ENCODE data around the gene TMF1.
A peak's percentile ranks its signal among the peaks of the same experiment; 100 is the strongest.

The TMF1 gene, protein sequence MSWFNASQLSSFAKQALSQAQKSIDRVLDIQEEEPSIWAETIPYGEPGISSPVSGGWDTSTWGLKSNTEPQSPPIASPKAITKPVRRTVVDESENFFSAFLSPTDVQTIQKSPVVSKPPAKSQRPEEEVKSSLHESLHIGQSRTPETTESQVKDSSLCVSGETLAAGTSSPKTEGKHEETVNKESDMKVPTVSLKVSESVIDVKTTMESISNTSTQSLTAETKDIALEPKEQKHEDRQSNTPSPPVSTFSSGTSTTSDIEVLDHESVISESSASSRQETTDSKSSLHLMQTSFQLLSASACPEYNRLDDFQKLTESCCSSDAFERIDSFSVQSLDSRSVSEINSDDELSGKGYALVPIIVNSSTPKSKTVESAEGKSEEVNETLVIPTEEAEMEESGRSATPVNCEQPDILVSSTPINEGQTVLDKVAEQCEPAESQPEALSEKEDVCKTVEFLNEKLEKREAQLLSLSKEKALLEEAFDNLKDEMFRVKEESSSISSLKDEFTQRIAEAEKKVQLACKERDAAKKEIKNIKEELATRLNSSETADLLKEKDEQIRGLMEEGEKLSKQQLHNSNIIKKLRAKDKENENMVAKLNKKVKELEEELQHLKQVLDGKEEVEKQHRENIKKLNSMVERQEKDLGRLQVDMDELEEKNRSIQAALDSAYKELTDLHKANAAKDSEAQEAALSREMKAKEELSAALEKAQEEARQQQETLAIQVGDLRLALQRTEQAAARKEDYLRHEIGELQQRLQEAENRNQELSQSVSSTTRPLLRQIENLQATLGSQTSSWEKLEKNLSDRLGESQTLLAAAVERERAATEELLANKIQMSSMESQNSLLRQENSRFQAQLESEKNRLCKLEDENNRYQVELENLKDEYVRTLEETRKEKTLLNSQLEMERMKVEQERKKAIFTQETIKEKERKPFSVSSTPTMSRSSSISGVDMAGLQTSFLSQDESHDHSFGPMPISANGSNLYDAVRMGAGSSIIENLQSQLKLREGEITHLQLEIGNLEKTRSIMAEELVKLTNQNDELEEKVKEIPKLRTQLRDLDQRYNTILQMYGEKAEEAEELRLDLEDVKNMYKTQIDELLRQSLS

DNA sequence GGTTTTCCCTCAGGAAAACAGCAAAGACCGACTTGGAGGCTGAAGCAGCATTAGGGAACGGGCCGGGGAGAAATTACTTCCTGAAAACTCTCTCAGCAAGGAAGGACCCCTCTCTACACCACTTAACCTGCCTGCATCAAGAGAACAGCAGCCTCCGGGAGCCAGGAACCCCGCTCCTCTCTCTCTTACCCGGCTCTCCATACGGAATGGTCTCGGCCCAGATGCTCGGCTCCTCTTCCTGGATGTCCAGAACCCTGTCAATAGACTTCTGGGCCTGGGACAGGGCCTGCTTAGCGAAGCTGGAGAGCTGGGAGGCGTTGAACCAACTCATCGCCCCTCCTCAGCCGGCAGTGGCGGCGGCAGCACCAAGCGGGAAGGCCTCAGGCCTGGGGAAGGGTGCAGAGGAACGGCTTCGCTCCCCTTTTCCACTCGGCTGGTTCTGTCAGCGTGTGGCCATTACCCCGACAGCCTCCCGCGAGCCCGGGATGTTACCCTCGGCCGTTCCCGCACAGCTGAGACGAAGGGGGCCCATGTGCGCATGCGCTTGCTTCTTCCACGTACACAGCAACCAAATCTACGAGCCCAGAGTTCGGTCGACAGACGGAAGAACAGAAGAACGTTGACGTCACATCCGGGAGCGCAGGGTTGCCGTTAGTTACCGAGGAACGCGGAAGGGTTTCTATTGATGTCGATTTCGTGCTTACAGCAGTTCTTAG lies at the start of gene TMF1:
TSS of gene TMF1 (minus strand) at position 578 of the 716 bp plus-strand sequence. CDS start at position 331, 247 bp downstream.
- peak; percentile 93 to 96 (median 93) for DNase-seq (ENCODE audit: low read depth in 3 of 3)

- DNase-seq (ENCODE audit: low read depth in 3 of 3), result no peak
Observed at GRCh38 chr3:69099576-69099975, 47.4 kb upstream of the TMF1 start.

- DNase-seq (ENCODE audit: low read depth in 3 of 3), result no peak
Observed at GRCh38 chr3:69097407-69098086, 45.4 kb upstream of the TMF1 start.

- no peak for DNase-seq (ENCODE audit: low read depth in 3 of 3)
Observed at GRCh38 chr3:69096299-69096698, 44.2 kb upstream of the TMF1 start.

DNA sequence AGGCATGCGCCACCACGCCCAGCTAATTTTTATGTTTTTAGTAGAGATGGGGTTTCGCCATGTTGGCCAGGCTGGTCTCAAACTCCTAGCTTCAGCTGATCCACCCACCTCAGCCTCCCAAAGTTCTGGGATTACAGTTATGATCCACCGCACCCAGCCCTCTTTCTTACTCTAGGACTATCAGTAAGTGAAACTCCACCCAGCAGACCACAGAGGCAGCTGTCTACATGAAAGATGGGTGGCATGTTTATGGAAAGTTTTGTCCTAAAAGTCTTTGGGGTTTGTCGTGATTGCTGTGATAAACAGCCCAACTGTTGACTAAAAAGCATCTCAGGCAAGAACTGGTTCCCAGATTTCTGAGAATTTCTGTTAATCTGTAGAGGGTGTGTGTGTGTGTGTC lies 43.5 kb upstream of the TMF1 start:
- no peak for DNase-seq (ENCODE audit: low read depth in 3 of 3)

DNA sequence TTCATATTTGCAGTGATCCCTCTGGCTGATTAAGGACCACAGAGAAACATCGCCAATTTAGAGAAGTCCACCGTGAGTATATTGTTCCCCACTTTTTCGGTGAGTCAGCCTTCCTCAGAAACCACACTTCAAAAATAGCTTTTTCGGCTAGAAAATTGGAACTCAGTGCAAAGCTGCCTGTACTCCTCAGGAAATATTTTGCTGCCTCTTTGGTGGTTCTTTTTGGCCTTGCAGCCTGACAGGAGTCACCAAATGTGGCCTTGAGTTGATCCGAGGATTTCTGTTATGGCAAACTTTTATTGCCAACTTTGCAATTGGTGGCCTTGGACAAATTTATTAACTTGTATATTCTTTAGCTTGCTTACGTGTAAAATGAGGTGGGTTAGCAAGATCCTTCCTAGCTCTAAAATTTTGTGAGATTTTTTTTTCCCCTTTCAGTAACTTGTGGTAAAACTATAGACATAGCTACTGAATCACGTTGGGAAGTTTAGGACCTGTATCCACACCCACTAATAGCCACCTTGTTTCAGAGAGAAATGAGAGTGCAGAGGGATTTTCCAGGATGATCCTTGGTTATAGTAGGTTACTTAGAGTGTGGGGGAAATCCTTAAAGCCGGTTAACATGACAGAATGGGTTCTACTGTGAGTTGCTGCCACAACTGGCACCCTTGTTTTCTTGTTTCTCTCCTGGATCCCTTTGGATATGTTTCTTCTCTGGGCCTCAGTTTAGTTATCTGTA lies 42.5 kb upstream of the TMF1 start:
- no peak for DNase-seq (ENCODE audit: low read depth in 3 of 3)

DNA sequence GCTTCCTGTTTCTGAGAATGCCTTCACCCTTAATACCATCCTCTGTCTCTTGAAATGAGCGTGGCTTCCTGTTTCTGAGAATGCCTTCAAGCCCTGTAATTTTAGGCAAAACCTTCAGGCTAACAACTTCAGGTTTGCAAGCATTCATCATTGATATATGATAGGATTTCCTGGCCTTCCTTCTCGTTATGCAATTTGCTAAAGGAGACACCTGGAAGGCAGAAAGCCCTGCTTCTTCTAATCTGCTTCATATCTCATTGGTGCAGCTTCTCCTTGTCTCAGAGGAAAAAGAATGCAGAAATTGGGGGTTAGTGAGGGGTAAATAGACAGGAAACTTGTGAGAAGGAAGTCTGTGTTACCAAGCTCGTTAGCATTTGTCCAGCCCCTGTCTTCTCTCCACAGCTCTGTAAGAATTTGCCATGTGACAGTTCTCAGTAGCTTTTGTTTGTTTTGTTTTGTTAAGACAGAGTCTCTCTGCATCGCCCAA lies 39.9 kb upstream of the TMF1 start:
- no peak for DNase-seq (ENCODE audit: low read depth in 3 of 3)

DNA sequence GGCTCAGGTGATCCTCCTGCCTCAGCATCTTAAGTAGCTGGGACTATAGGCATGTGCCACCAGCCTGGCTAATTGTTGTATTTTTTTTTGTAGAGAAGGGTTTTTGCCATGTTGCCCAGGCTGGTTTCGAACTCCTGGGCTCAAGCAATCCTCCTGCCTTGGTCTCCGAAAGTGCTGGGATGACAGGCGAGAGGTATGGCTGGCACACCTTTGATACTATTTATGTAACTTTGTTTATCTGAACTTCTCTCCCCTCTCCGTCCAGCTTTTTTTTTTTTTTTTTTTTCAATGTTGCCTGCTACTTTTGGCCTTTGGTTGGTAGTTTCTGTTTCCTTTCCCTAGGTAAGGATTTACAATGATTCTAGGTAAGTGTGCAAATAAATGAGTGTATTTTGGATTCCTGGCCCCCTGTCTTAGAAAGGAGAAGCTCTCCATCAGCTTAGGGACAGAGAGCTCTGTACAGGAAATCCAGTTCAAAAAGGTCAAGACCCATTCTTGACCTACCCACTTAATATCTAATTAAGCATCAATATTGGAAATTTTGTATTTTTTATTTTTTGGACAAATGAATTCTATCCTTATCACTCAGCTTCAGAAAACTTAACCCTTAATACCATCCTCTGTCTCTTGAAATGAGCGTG lies 39.4 kb upstream of the TMF1 start:
- DNase-seq (ENCODE audit: low read depth in 3 of 3), result no peak

DNA sequence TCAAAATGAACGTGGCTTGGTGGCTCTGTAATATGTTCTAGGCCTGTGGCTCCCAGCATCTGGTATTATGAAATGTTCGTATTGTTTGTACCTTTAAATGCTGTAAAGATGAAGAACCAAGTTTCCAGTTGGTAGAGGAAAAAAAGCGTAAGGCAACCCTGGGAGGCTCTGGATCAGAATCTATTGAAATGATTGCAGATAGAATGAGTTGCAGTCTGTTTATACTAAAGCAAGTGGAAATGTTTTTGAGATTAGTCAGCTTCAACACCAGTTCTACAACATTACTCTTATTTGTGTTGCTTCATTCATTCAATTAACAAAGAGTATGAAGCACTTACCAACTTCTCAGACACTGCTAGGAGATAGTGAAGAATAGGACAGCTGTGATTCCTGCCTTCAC lies 37.9 kb upstream of the TMF1 start:
- no peak for DNase-seq (ENCODE audit: low read depth in 3 of 3)

DNA sequence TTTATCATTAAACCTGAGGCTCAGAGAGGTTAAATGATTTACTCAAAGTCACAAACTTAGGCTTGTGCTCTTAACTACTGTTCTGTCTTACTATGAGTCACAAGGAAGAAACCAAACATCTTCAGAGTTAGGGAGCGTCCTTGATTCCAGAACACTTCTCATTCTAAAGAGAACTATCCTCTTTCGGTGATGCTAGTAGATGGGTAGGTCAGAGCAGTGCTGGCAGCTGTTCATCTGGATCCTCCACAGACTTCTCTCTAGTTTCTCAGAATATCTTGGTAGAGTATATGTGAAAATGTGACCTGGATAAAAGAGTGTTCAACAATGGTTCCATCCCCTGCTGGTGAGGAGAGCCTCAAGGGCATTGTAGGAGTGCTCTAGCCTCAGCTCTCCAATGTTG lies 35.9 kb upstream of the TMF1 start:
- no peak for DNase-seq (ENCODE audit: low read depth in 3 of 3)

DNA sequence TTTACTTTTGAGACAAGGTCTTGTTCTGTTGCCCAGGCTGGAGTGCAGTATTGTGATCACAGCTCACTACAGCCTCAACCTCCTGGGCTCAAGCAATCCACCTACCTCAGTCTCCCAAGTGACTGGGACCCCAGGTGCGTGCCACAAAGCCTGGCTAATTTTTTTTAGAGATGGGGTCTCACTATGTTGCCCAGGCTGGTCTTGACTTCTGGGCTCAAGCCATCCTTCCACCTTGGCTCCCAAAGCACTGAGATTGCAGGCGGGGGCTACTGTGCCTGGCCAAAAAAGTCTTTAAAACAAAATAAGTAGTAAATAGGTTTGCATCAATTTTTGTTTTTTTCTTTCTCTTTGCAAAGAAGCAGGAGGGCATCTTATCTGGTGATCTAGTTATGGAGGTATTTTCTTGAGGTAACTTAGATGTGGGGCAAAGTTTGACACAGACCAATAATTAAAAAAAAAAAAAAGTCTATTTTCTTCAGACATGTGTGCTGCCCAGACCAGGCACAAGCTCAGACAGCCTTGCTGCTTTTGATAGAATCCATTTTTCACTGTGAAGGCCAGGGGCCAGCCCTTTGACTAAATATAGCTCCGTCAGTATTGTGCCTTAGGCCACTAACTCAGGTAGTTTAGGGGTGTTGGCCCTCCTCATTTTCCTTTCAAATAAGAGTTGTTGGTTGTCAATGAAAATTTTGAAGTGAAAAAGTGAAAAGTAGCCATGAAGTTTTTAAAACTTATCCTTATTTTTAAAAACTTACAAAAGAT lies 35.1 kb upstream of the TMF1 start:
- no peak for DNase-seq (ENCODE audit: low read depth in 3 of 3)

DNA sequence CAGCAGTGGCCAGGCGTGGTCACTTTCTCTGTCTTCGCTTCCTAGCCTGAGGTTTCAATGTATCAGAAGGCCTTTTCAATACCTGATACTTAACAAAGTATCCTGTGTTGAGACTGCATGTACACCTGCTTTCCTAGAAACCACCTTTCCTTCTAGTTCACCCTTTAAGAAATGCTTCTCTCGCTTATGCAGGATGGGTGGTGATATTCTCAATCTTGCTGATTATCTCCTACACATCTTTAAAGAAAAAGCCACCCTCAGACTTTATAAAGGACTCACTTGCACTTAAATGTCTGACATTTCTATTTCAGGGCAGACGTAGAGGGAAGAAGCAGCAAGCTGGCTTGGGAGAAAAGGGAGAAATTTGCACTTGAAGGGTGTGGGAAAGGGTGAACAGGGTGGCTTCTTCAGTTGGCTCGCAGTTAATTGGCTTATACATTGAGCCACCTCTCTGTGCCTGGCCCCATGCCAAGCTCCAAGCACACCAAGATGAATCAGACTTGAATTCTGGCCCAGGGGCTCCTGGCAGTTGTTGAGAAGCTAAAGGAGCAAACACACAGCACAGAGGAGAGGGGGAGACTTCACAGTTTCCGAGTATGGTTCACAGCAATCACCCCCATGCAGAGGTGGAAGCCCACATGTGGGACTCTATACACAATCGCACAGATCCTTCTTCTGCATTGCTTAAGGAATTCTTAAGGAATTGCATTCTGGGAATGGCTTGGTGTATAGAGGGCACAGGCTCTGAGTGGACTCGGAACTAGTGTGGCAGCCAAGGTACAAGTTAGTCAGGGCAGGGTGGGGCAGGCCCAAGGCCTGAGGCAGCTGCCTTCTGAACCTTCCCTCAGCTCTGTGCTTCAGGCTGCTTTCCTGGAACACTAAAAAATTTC lies 33.9 kb upstream of the TMF1 start:
- peak; percentile 60 to 68 (median 65) for DNase-seq (ENCODE audit: low read depth in 3 of 3)

DNA sequence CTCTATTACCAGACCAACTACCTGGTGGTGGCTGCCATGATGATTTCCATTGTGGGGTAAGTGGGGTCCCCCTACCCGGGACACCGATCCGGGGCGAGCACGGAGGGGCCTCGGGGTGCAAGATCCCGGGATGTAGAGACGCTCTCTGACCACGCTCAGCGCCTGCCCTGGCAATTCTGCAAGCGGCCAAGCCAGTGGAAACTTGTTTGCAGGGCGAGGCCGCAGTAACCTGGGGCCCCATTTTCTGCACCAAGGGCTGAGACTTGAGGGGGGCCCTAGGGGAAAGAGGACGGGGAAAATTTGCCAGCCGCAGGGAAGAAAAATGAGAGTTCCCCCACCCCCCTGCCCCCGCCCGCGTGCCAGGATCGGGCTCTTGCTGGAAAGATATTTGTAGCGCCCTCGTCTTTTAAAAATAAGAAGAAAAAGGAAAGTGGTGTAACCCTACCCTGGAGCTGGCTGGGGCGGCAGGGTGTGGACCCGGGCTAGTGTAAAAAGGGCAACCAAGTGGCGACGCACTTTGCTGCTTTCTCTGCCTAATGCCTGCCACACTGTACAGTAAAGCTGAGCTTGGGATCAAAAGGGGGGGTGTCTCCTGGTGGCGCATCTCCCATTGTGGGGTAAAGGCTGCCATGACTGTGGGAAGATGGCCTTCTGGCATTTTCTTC lies 33.2 kb upstream of the TMF1 start:
- DNase-seq (ENCODE audit: low read depth in 3 of 3), result no peak

GRCh38 chr3:69084326-69085167 lies 32.4 kb upstream of the TMF1 start, which contains the start of gene ARL6IP5:
ARL6IP5 (plus strand) TSS chr3:69084937; CDS start chr3:69085048, 111 bp downstream.
- DNase-seq (ENCODE audit: low read depth in 3 of 3), result peak; percentile 61 to 85 (median 80)

DNA sequence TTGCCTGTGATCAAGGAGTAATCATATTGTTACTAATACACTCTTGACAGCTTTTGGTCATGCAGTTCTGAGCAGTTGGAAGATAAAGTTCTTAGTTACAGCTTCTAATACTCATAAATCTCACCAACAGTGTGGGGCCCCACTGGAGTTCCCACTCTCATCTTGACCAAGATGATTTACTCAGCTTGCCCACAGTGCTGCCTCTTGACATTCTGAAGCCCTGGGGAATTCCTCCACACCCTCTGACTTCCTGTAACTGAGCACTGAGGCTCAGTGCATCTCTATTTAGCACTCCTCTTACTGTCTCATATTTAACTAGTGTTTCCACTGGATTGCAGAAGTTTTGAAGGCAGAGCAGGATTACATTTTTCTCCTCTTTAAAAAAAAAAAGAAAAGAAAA lies 30.7 kb upstream of the TMF1 start:
- DNase-seq (ENCODE audit: low read depth in 3 of 3), result peak in 2 of 3 experiments; percentile 47 to 60

- DNase-seq (ENCODE audit: low read depth in 3 of 3), result no peak
Observed at GRCh38 chr3:69082361-69082760, 30.2 kb upstream of the TMF1 start.

Data from stimulated activated CD4-positive, alpha-beta T cell treated with anti-CD3 and anti-CD28 coated beads, TNF-alpha, amount 100 ng/mL, for 4 hours (primary cell).